Lower lobe of right lung (tissue), 2 donors: Measurements from ENCODE around the gene PPTC7. TPM values are rescaled to one million over a fixed set of nuclear protein-coding genes. Genes with fewer than 3 reads are reported as not detected.
"Not testable (repeated sequence)": the region's sequence is repeated elsewhere in the genome, so short reads cannot be mapped to it uniquely, and the experiment has no call there.

ENCODE experiments used
- ATAC-seq, 2 donors: fragments of 200-7000 bp; cut with Tn5 transposase; one replicate each; pipeline ENCODE4 v1.9.1; 2020 to 2022; ENCODE audit warnings: mild to moderate bottlenecking in 2 of 2, moderate library complexity in 2 of 2
- DNase-seq: peaks from one replicate; pipeline ENCODE4 v3.0.0-alpha.2; 2020
- H3K27ac ChIP-seq: fragments of 200-600 bp; one replicate; pipeline ENCODE4 v1.8.0; 2022
- H3K27me3 ChIP-seq: fragments of 200-600 bp; one replicate; pipeline ENCODE4 v1.8.0; 2022; ENCODE audit warnings: low read depth
- H3K36me3 ChIP-seq: fragments of 200-600 bp; one replicate; pipeline ENCODE4 v1.8.0; 2022; ENCODE audit warnings: mild to moderate bottlenecking
- H3K4me1 ChIP-seq: fragments of 200-600 bp; one replicate; pipeline ENCODE4 v1.8.0; 2022
- H3K4me3 ChIP-seq: fragments of 200-600 bp; one replicate; pipeline ENCODE4 v1.8.0; 2022; ENCODE audit warnings: mild to moderate bottlenecking
- H3K9me3 ChIP-seq: fragments of 200-600 bp; one replicate; pipeline ENCODE4 v1.8.0; 2022
- intact Hi-C: fragments of 100-400 bp; cut with DNase I; formaldehyde crosslinking; loops from one replicate; pipeline ENCODE4 v1.11.0; 2022
- total RNA-seq: library from RNA; stranded (reverse); fragmentation: NEBNext Ultra II Directional; extraction: Animal tissue kit (Norgen Biotek cat#: 25700); gene quantifications from one replicate; pipeline ENCODE4 v1.2.1, GENCODE V29; 2021
- TF ChIP-seq, protein P1 (sequence below): fragments of 200-600 bp; IDR thresholded peaks from one replicate; pipeline ENCODE4 v1.8.0; 2022; ENCODE audit warnings: antibody characterized with exemption, mild to moderate bottlenecking
- donor health status: DM: no; HTN: yes; CAD: no; lungs with severe emphysema.

Gene PPTC7
- total RNA-seq, 1 donor from 2014 or later = 23.6 TPM

DNA sequence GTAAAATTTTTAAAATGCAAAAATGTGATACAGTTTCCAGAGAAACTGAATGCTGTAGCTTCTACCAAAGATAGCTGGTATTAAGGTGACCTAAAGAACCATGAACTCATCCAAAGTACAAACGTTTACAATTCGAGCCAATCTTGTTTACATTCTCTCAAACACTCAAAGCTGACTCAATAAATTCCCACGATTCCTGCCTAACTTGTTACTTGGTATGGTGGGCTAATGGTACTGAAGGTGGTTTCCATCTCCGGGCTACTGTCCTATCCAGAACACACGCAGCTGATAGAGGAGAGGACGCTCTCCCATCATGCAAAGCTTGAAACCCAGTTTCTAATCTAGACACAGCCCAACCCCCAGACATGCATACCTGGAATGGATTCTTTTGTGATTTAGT, 49.5 kb downstream of the PPTC7 start:
- intact Hi-C loops = no loop called here
- no peak overlapping the region for H3K4me3 ChIP-seq
- ATAC-seq (no peak), DNase-seq (no peak)
- no peaks in the 10 kb centered on the region for H3K9me3 ChIP-seq
- H3K27me3 ChIP-seq = no peaks in the 10 kb centered on the region
- no peak overlapping the region for H3K27ac ChIP-seq
- peaks cover 19% of the 10 kb centered on the region for H3K4me1 ChIP-seq
- TF ChIP-seq, protein P1, sequence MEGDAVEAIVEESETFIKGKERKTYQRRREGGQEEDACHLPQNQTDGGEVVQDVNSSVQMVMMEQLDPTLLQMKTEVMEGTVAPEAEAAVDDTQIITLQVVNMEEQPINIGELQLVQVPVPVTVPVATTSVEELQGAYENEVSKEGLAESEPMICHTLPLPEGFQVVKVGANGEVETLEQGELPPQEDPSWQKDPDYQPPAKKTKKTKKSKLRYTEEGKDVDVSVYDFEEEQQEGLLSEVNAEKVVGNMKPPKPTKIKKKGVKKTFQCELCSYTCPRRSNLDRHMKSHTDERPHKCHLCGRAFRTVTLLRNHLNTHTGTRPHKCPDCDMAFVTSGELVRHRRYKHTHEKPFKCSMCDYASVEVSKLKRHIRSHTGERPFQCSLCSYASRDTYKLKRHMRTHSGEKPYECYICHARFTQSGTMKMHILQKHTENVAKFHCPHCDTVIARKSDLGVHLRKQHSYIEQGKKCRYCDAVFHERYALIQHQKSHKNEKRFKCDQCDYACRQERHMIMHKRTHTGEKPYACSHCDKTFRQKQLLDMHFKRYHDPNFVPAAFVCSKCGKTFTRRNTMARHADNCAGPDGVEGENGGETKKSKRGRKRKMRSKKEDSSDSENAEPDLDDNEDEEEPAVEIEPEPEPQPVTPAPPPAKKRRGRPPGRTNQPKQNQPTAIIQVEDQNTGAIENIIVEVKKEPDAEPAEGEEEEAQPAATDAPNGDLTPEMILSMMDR = no peak
- H3K36me3 ChIP-seq = peaks cover 50% of the 10 kb centered on the region

DNA sequence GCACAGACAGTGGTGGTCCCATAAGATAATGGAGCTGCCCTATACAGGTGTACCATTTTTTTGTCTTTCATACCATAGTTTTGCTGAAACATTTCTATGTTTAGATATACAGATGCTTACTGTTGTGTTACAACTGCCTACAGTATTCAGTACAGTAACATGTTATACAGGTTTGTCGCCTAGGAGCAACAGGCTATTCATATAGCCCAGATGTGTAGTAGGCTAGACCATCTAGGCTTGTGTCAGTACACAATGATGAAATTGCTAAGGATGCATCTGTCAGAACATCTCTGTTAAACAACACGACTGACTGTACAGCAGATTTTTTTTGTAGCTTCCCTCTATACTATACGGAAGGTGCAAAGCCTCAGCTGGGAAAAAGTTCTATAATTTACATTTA, 50.5 kb downstream of the PPTC7 start:
- peaks cover 14% of the 10 kb centered on the region for H3K4me1 ChIP-seq
- TF ChIP-seq, protein P1 = no peak
- peaks cover 40% of the 10 kb centered on the region for H3K36me3 ChIP-seq
- H3K4me3 ChIP-seq = no peak overlapping the region
- H3K27me3 ChIP-seq = no peaks in the 10 kb centered on the region
- H3K27ac ChIP-seq = no peak overlapping the region
- no peak for ATAC-seq
- no peak for DNase-seq
- intact Hi-C loops = no loop called here
- H3K9me3 ChIP-seq = no peaks in the 10 kb centered on the region

DNA sequence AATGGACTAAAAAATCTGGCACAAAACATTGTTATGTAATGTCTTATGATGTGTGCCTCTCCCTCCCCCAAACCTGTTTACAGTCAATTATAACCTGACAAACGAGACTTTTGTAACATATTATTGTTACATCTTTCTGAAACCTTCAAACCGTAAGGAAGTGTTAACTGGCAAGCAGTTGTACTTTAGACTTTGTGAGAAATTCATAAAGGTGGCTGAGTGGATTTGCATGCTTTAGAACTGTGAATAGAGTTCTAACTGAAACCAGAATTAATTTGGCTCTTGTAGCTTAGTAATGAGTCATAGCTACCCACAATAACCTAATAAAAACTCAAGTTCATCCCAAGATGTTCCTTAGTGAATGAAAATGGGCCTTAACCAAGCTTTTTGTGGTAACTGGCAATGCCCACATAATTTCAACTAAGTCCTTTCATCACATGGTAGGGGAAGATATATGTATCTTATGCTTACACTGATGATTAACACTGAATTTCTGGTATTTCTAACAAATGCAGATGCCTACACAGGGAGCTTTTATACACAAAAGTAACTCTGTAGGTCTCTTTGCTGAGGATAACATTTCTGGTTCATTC, 51.3 kb downstream of the PPTC7 start:
- intact Hi-C loops = no loop called here
- Histone ChIP-seq H3K36me3 (peaks cover 32% of the 10 kb centered on the region), H3K27me3 (no peaks in the 10 kb centered on the region), H3K4me1 (peaks cover 6% of the 10 kb centered on the region), H3K9me3 (no peaks in the 10 kb centered on the region), H3K27ac (no peak overlapping the region), H3K4me3 (no peak overlapping the region)
- ATAC-seq (no peak), DNase-seq (no peak)
- TF ChIP-seq, protein P1 = no peak

DNA sequence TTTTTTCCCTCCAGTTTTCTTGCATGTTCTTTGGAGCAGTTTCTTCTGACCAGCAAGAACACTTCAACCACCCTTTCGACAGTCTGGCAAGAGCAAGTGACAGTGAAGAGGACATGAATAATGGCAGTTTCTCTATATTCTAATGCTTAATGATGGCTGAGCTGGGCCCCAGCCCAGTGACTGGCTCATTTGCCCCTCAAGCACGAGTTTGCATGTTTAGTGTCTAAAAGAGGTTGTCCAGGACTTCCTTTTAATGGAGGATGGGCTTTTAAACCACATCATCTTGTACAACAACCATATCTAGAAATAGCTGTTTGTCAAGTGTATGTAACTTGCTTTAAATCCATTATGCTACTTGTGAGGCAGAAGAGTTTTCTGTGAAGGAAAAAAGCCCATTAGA, 52.6 kb downstream of the PPTC7 start:
- Histone ChIP-seq H3K4me3 (no peak overlapping the region), H3K4me1 (peaks cover 6% of the 10 kb centered on the region), H3K36me3 (peaks cover 19% of the 10 kb centered on the region), H3K9me3 (no peaks in the 10 kb centered on the region), H3K27me3 (no peaks in the 10 kb centered on the region), H3K27ac (no peak overlapping the region)
- TF ChIP-seq, protein P1 = no peak
- intact Hi-C loops = no loop called here
- no peak for DNase-seq
- no peak for ATAC-seq

DNA sequence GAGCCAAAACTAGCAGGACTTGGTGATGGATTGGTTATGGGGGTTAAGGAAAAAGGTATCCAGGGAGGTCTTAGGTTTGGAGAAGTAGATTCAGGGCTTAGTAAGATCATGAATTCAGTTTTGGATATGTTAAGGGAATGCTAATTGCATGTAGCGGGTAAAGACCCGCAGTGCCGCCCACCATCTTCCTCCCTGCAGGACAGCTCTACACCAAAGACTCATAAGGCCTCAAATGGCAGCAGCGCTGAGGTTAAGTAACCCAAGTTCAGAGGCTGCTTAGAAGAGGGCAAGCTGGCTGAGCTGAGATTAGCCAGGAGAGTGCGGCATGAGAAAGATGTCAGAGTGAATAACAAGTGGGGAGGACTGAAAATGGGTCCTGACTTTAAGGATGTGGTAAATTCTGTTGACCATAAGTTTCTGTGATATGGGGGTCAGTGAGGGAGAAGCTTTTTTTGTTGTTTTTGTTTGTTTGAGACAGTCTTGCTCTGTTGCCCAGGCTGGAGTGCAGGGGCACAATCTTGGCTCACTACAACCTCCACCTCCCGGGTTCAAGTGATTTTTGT, 54.8 kb downstream of the PPTC7 start:
- peaks cover 9% of the 10 kb centered on the region for H3K36me3 ChIP-seq
- TF ChIP-seq, protein P1 = no peak
- intact Hi-C loops = no loop called here
- no peak for DNase-seq
- ATAC-seq = no peak
- H3K9me3 ChIP-seq = no peaks in the 10 kb centered on the region
- H3K4me1 ChIP-seq = peaks cover 6% of the 10 kb centered on the region
- no peak overlapping the region for H3K27ac ChIP-seq
- no peak overlapping the region for H3K4me3 ChIP-seq
- no peaks in the 10 kb centered on the region for H3K27me3 ChIP-seq

DNA sequence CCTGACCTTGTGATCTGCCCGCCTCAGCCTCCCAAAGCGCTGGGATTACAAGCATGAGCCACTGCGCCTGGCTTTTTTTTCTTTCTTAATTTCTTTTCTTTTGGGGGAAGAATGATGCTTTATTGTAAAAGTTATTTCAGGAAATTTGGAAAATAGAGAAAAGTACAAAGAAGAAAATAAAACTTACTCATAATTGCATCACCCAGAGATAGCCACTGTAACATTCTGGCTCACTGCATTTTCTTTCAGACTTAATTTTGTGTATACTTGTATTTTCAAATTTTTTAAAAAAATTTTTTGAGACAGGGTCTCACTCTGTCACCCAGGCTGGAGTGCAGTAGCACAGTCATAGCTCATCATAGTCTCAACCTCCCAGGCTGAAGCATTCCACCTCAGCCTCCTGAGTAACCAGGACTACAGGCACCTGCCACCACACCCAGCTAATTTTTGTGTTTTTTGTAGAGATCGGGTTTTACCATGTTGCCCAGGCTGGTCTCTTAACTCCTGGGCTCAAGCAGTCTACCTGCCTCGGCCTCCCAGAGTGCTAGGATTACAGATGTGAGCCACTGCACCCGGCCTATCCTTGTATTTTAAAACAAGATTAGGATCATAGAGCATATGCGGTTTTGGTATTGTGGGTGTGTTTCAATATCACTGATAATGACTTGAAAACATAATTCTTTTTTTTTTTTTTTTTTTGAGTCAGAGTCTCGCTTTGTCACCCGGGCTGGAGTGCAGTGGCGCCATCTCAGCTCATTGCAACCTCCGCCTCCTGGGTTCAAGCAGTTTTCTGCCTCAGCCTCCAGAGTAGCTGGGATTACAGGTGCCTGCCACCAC, 62.0 kb downstream of the PPTC7 start:
- H3K4me3 ChIP-seq, H3K27ac ChIP-seq, H3K27me3 ChIP-seq, H3K9me3 ChIP-seq, ATAC-seq, H3K4me1 ChIP-seq, H3K36me3 ChIP-seq, intact Hi-C loops, DNase-seq: not testable (repeated sequence)

DNA sequence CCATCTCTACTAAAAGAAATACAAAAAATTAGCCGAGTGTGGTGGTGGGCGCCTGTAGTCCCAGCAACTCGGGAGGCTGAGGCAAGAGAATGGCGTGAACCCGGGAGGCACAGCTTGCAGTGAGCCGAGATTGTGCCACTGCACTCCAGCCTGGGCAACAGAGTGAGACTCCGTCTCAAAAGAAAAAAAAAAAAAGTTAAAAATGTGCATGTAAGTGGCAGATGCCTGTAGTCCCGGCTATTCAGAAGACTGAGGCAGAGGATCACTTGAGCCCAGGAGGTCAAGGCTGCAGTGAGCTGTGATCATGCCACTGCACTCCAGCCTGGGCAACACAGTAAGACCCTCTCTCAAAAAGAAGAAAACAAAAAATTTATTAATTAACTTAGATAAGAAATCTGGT, 65.1 kb downstream of the PPTC7 start:
- H3K27ac ChIP-seq, DNase-seq, H3K4me1 ChIP-seq, intact Hi-C loops, H3K36me3 ChIP-seq, H3K9me3 ChIP-seq, H3K27me3 ChIP-seq, ATAC-seq, H3K4me3 ChIP-seq: not testable (repeated sequence)
